ENCODE measurements around the gene B3GAT1. TPM values are rescaled to one million over a fixed set of nuclear protein-coding genes. Genes with fewer than 3 reads are reported as not detected.

Gene B3GAT1
- total and polyA plus RNA-seq, 9 donors: 0.11 to 1.4 (median 0.23) TPM

DNA sequence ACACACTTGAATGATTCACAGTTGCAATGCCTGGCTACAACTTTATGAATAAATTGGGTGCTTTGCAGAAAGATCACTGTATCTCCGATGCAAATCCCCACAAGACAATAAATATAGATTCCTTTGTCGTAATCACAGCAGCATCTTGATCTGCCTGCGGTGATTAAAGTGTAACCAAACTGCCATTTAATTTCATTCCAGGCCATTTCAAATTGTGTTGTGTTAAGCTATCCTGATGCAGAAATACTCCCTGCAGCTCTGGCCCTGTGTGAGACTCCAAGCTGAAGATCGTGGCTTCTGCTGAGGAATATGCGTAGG lies 40.8 kb upstream of the B3GAT1 start:
- Histone ChIP-seq H3K4me3 (no peak overlapping the region), H3K27ac (no peak overlapping the region), H3K36me3 (no peaks in the 10 kb centered on the region), H3K27me3 (no peaks in the 10 kb centered on the region), H3K4me1 (ENCODE audit: insufficient read depth) (no peaks in the 10 kb centered on the region), H3K9me3 (no peaks in the 10 kb centered on the region)
- no peak for TF ChIP-seq EP300 (IDR thresholded peaks at IDR 0.05)
- TF ChIP-seq, protein P1, sequence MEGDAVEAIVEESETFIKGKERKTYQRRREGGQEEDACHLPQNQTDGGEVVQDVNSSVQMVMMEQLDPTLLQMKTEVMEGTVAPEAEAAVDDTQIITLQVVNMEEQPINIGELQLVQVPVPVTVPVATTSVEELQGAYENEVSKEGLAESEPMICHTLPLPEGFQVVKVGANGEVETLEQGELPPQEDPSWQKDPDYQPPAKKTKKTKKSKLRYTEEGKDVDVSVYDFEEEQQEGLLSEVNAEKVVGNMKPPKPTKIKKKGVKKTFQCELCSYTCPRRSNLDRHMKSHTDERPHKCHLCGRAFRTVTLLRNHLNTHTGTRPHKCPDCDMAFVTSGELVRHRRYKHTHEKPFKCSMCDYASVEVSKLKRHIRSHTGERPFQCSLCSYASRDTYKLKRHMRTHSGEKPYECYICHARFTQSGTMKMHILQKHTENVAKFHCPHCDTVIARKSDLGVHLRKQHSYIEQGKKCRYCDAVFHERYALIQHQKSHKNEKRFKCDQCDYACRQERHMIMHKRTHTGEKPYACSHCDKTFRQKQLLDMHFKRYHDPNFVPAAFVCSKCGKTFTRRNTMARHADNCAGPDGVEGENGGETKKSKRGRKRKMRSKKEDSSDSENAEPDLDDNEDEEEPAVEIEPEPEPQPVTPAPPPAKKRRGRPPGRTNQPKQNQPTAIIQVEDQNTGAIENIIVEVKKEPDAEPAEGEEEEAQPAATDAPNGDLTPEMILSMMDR (IDR thresholded peaks at IDR 0.05): no peak
- TF ChIP-seq POLR2A (IDR thresholded peaks at IDR 0.05): no peak
- intact Hi-C loops (cut with DNase I): no loop called here
- no peak for DNase-seq
- 77 to 84% (median 78%) methylated on average over 5 of the region's 5 CpGs for WGBS, 3 donors

DNA sequence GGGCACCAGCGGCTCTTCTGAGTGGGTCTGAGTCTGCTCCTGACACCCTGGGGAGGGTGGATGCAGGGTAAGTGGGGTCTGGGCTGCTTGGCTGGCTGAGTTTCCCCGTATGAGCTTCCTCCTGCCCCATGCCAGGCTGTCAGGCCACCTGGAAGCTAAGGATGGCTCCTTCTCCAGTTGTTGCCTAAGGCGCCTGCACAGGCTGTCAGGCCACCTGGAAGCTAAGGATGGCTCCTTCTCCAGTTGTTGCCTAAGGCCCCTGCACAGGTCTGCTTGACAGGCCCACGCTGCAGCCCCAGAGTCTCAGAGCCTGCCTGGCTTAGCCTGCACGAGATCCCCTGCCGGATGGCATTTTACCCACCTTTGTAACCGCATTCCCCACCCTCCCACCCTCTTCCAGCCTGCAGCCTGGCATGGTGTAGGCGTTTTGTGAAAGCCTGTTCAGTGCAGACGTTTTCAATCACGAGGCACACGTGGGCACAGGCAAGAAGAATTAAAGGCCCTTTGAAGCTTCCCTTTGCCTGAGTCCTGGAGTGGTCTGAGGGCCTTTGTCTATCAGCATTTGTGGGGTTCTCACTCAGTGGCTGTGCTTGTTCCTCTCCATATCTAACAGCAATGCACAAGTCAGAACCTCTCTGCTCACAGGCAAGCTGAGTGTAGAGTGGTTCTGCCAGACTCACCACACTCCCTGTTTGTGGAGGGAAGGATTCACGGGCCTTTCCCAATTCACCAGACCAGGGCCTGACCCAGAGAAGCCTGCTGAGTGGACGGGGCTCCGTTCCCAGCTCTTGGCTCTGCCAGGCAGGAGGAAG lies 40.2 kb upstream of the B3GAT1 start:
- Histone ChIP-seq H3K4me3 (no peak overlapping the region), H3K27ac (no peak overlapping the region), H3K27me3 (no peaks in the 10 kb centered on the region), H3K9me3 (no peaks in the 10 kb centered on the region), H3K36me3 (no peaks in the 10 kb centered on the region), H3K4me1 (ENCODE audit: insufficient read depth) (no peaks in the 10 kb centered on the region)
- intact Hi-C loops (cut with DNase I): no loop called here
- 75 to 79% (median 77%) methylated on average over 13 to 14 of the region's 14 CpGs for WGBS, 3 donors
- no peak for DNase-seq
- TF ChIP-seq POLR2A (IDR thresholded peaks at IDR 0.05) (no peak), EP300 (IDR thresholded peaks at IDR 0.05) (no peak)
- TF ChIP-seq, protein P1 (IDR thresholded peaks at IDR 0.05): no peak

DNA sequence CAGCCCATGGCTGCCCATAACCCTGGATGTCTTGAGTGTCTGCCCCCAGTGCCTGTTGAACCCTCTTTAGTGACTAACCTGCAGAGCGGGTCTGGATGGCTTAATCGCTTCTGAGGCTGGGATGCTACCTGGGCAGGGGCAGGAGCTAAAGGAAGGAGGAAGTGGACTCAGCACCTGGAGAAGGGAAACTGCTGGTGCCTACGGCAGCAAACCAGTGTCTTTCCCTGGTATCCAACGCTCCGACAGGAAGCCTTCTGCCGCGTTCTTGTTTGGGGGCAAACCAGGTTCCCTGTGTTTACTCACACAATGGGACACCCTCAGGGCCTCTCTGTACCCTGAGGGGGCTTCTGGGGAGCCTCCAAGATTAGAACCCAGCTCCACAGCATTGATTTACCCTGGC lies 38.1 kb upstream of the B3GAT1 start:
- H3K36me3 ChIP-seq: no peaks in the 10 kb centered on the region
- intact Hi-C loops (cut with DNase I): no loop called here
- H3K27me3 ChIP-seq: no peaks in the 10 kb centered on the region
- no peak overlapping the region for H3K4me3 ChIP-seq
- DNase-seq: no peak
- H3K9me3 ChIP-seq: no peaks in the 10 kb centered on the region
- no peak for TF ChIP-seq EP300 (IDR thresholded peaks at IDR 0.05)
- TF ChIP-seq, protein P1 (IDR thresholded peaks at IDR 0.05): no peak
- TF ChIP-seq POLR2A (IDR thresholded peaks at IDR 0.05): no peak
- no peaks in the 10 kb centered on the region for H3K4me1 ChIP-seq (ENCODE audit: insufficient read depth)
- 87 to 89% (median 88%) methylated on average over 7 of the region's 7 CpGs for WGBS, 3 donors
- no peak overlapping the region for H3K27ac ChIP-seq

DNA sequence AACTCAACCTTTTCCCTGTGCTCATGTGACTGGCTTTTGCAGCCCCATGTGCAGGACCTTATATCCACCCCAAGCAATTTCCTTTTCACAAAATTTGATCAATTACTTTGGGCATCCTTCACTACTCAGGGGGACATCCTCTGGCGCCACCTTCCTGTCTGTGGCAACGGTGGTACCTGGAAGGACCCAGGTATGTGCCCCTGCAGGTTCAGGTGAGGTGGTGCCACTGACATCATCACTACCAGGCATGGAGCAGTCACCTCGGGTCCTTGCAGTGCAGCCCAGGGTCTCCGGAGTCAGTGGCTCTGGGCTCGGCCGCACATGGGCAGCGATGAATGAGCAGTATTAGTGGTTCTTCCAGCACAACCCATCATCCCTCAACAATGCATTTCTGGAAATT lies 37.7 kb upstream of the B3GAT1 start:
- no peaks in the 10 kb centered on the region for H3K4me1 ChIP-seq (ENCODE audit: insufficient read depth)
- no peak for DNase-seq
- intact Hi-C loops (cut with DNase I): no loop called here
- no peak overlapping the region for H3K27ac ChIP-seq
- 69 to 74% (median 72%) methylated on average over 7 of the region's 7 CpGs for WGBS, 3 donors
- no peak overlapping the region for H3K4me3 ChIP-seq
- no peaks in the 10 kb centered on the region for H3K36me3 ChIP-seq
- H3K9me3 ChIP-seq: no peaks in the 10 kb centered on the region
- H3K27me3 ChIP-seq: no peaks in the 10 kb centered on the region
- TF ChIP-seq EP300 (IDR thresholded peaks at IDR 0.05) (no peak), POLR2A (IDR thresholded peaks at IDR 0.05) (no peak)
- TF ChIP-seq, protein P1 (IDR thresholded peaks at IDR 0.05): no peak
